GM12878 (cell line): ENCODE measurements around the gene RBMS1.

ENCODE experiments used
- CHD1 ChIP-seq: IDR thresholded peaks from 2 replicates; pipeline ENCODE4 v1.6.1; 2012; ENCODE audit warnings: low read depth, low read length, improper control_type of control experiment
- CTCF ChIP-seq, 3 experiments: IDR thresholded peaks in 2 of 3; conservative IDR thresholded peaks in 1 of 3; 2 replicates each; pipeline ENCODE4 v1.5.1; 2011; ENCODE audit warnings: low read depth in 3 of 3, low read length in 3 of 3, mild to moderate bottlenecking in 3 of 3, control low read depth in 2 of 3, moderate library complexity in 2 of 3, inconsistent platforms in 1 of 3, mixed read lengths in 1 of 3; ENCODE audit not compliant: control insufficient read depth in 2 of 3, insufficient read depth in 1 of 3; ENCODE audit errors: extremely low read depth in 1 of 3
- ESRRA ChIP-seq: IDR thresholded peaks from 2 replicates; pipeline ENCODE4 v1.6.1; 2012; ENCODE audit warnings: mild to moderate bottlenecking, low read length, improper control_type of control experiment
- EZH2 ChIP-seq: IDR thresholded peaks from 2 replicates; pipeline ENCODE4 v1.6.1; 2012; ENCODE audit warnings: low read depth, mild to moderate bottlenecking, control low read depth, inconsistent platforms, low read length, borderline replicate concordance; ENCODE audit not compliant: control insufficient read depth
- FOS ChIP-seq: IDR thresholded peaks from 3 replicates; pipeline ENCODE4 v1.6.1; 2011; ENCODE audit warnings: borderline replicate concordance; ENCODE audit not compliant: insufficient read length; ENCODE audit errors: extremely low read depth
- MXI1 ChIP-seq: fragments of 150-350 bp; IDR thresholded peaks from 2 replicates; pipeline ENCODE4 v1.6.1; 2011; ENCODE audit warnings: low read depth, mild to moderate bottlenecking, inconsistent platforms, low read length, improper control_type of control experiment
- SIN3A ChIP-seq: IDR thresholded peaks from 2 replicates; pipeline ENCODE4 v1.6.1; 2012; ENCODE audit warnings: low read depth, low read length, improper control_type of control experiment
- SIX5 ChIP-seq: IDR thresholded peaks from 2 replicates; pipeline ENCODE4 v1.6.1; 2011; ENCODE audit warnings: mild to moderate bottlenecking, low read depth, low read length, moderate library complexity; ENCODE audit not compliant: severe bottlenecking
- TCF12 ChIP-seq: IDR thresholded peaks from 2 replicates; pipeline ENCODE4 v1.6.1; 2011; ENCODE audit warnings: low read depth, mild to moderate bottlenecking, low read length

GRCh38 chr2:160498137-160498536 is 4.5 kb upstream of the RBMS1 start:
- TF ChIP-seq SIN3A: no peak
- TF ChIP-seq CTCF (IDR thresholded peaks at IDR 0.05 in 2 of 3, conservative IDR thresholded peaks at IDR 0.05 in 1 of 3; ENCODE audit: control insufficient read depth in 2 of 3, extremely low read depth in 1 of 3, insufficient read depth in 1 of 3, low read depth in 3 of 3, low read length in 3 of 3): no peak
- no peak for TF ChIP-seq MXI1
- TF ChIP-seq SIX5: no peak
- no peak for TF ChIP-seq TCF12
- no peak for TF ChIP-seq EZH2
- no peak for TF ChIP-seq CHD1
- TF ChIP-seq FOS: no peak
- no peak for TF ChIP-seq ESRRA
